AG04450 (cell line): ENCODE data around the gene WSB2. TPM values are rescaled to one million over a fixed set of nuclear protein-coding genes. Genes with fewer than 3 reads are reported as not detected.

Experiments
- CTCF ChIA-PET: fragments of 300-600, 350-600 bp; formaldehyde crosslinking; extraction: SDS; loops from one replicate; lab custom pipeline; 2022; ENCODE audit warnings: antibody characterized with exemption, inconsistent platforms; lab: Charles Lee
- POLR2A ChIA-PET: fragments of 350-600 bp; formaldehyde crosslinking; extraction: SDS; loops from one replicate; lab custom pipeline; 2021; ENCODE audit warnings: antibody characterized with exemption, inconsistent platforms; lab: Yijun Ruan, JAX
- DNase-seq: peaks from one replicate; pipeline ENCODE4 v3.0.0-alpha.2; 2011; ENCODE audit warnings: low read depth, low spot score
- H3K27ac ChIP-seq: one replicate; pipeline ENCODE4 v1.5.1; 2012; ENCODE audit warnings: low read depth, low read length, control low read depth
- H3K27me3 ChIP-seq: one replicate; pipeline ENCODE4 v1.6.0; 2012; ENCODE audit warnings: low read length; ENCODE audit not compliant: control insufficient read depth, insufficient read depth
- H3K4me3 ChIP-seq: 2 replicates; pipeline ENCODE4 v1.5.1; 2011; ENCODE audit warnings: mild to moderate bottlenecking, low read depth, low read length, control low read depth
- H3K9me3 ChIP-seq: 2 replicates; pipeline ENCODE4 v1.5.1; 2012; ENCODE audit warnings: low read length; ENCODE audit not compliant: control insufficient read depth, insufficient read depth
- polyA plus RNA-seq: library from polyadenylated mRNA; depleted of rRNA; stranded (reverse); fragments of >200 nt; gene quantifications from 2 replicates; pipeline ENCODE4 v1.2.3, GENCODE V29; 2011; rRNA removed
- small RNA-seq: library from RNA; depleted of rRNA; stranded (forward); fragments of <200 nt; gene quantifications from one replicate; pipeline ENCODE3, GENCODE V24; 2012; ENCODE audit warnings: low read depth; ENCODE audit not compliant: insufficient read length
- TF ChIP-seq, protein P1 (sequence below): IDR thresholded peaks from 2 replicates; pipeline ENCODE4 v1.5.1; 2011; ENCODE audit warnings: low read depth, low read length, control low read depth, inconsistent platforms

WSB2 gene
- polyA plus RNA-seq, 1 experiment: 111 TPM

DNA sequence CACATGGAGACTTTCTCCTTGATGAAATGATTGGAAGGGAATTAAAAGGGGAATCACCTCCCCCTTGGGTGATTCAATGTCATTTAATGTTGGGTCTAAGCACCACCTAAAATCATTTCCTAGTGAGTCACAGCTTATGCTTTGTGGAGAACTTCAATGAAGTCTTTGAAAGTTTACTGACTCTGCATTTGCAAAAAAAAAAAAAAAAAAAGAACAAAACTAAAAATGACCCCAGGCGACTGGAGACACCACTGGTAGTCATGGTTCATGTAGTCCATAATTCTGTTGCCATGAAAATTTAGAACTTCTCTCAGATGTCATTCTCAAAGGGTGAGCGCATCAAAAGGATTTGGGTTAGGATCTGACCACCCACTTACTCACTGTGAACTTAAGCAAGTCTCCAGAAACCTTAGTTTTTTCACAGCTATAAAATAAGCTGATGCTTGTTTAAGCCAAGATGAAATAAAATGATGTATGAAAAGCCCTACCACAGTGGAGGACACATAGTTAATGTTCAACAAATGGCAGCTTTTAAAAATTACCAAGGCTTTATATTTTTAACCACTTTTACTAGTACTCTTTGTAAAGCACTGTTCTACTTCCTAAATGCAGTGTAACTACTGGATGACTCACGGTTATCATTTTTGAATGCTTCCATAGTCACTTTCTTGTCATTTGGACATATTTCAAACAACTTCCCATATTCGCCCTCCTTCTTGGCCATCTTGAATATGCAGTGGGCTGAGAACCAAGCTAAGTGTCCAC lies 74.1 kb downstream of the WSB2 start:
- Histone ChIP-seq H3K9me3 (no peaks in the 10 kb centered on the region), H3K4me3 (no peak overlapping the region), H3K27ac (no peak overlapping the region), H3K27me3 (no peaks in the 10 kb centered on the region)
- TF ChIP-seq, protein P1, sequence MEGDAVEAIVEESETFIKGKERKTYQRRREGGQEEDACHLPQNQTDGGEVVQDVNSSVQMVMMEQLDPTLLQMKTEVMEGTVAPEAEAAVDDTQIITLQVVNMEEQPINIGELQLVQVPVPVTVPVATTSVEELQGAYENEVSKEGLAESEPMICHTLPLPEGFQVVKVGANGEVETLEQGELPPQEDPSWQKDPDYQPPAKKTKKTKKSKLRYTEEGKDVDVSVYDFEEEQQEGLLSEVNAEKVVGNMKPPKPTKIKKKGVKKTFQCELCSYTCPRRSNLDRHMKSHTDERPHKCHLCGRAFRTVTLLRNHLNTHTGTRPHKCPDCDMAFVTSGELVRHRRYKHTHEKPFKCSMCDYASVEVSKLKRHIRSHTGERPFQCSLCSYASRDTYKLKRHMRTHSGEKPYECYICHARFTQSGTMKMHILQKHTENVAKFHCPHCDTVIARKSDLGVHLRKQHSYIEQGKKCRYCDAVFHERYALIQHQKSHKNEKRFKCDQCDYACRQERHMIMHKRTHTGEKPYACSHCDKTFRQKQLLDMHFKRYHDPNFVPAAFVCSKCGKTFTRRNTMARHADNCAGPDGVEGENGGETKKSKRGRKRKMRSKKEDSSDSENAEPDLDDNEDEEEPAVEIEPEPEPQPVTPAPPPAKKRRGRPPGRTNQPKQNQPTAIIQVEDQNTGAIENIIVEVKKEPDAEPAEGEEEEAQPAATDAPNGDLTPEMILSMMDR: no peak
- DNase-seq: no peak
- CTCF ChIA-PET: interaction anchor here (0.6 kb wide), 1 partner anchor 9 kb away, joined by 3 read pairs; no protein-coding TSS in a partner anchor
- POLR2A ChIA-PET: interaction anchor here (0.6 to 0.7 kb wide), 2 partner anchors 17 to 72 kb away, joined by 5 read pairs; no protein-coding TSS in a partner anchor

DNA sequence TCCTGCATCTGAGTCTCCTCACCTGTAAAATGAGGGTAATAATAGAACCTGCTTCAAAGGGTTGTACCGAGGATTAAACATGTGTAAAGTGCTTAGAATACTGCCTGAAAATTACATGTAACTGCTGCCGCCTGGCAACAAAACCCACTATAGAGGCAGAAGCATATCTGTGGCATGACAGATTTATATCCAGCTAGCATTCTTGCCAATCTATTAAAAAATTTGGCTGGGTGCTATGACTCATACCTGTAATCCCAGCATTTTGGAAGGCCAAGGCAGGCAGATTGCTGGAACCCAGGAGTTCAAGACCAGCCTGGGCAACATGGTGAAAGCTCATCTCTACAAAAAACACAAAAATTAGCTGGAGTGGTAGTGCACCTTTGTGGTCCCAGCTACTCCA lies 75.8 kb downstream of the WSB2 start:
- H3K9me3 ChIP-seq: no peaks in the 10 kb centered on the region
- TF ChIP-seq, protein P1: no peak
- ChIA-PET CTCF (no interaction called here), POLR2A (no interaction called here)
- H3K27ac ChIP-seq: no peak overlapping the region
- DNase-seq: no peak
- no peaks in the 10 kb centered on the region for H3K27me3 ChIP-seq
- no peak overlapping the region for H3K4me3 ChIP-seq

Small RNAs within 50 kb of the gene (small RNA-seq; reads per million reads assigned to genes)
- gene AC131159.1: not detected

Other genes starting within 250 kb of the WSB2 start
- gene KSR2, start 92.2 kb downstream of the WSB2 start, polyA plus RNA-seq: not detected in 2 replicates
- 9.6 and 10.4 TPM in 2 replicates for gene RFC5, start 44.5 kb downstream of the WSB2 start, polyA plus RNA-seq
- 9.7 and 10.5 TPM in 2 replicates for gene VSIG10, start 42.8 kb upstream of the WSB2 start, polyA plus RNA-seq
- 149 and 151 TPM in 2 replicates for gene PEBP1, start 74.9 kb upstream of the WSB2 start, polyA plus RNA-seq